ENCODE data around the gene MAP3K5.

- TF ChIP-seq POLR2A (IDR thresholded peaks at IDR 0.05): no peak
- no peak for TF ChIP-seq POLR2AphosphoS5 (IDR thresholded peaks at IDR 0.05)
- no peak for TF ChIP-seq CTCF (IDR thresholded peaks at IDR 0.05)
Measured at GRCh38 chr6:136822046-136822375, 29.7 kb upstream of the MAP3K5 start.

Measured in sigmoid colon (tissue), 4 donors.